ENCODE measurements around the gene RAB27A.

The RAB27A gene

GRCh38 chr15:55256281-55257011, 33.2 kb downstream of the RAB27A start:
- TF ChIP-seq RAD21 (IDR thresholded peaks at IDR 0.05; ENCODE audit: low read depth), result no peak
- TF ChIP-seq FOXM1 (IDR thresholded peaks at IDR 0.05; ENCODE audit: borderline replicate concordance, low read depth), result no peak
- TF ChIP-seq REST (IDR thresholded peaks at IDR 0.05; ENCODE audit: low read depth), result no peak
- no peak for TF ChIP-seq MAX (IDR thresholded peaks at IDR 0.05)
- TF ChIP-seq TAF1 (IDR thresholded peaks at IDR 0.05; ENCODE audit: low read depth), result no peak
- no peak for TF ChIP-seq NFIC (IDR thresholded peaks at IDR 0.05)
- no peak for TF ChIP-seq YY1 (IDR thresholded peaks at IDR 0.05; ENCODE audit: low read depth)
- no peak for TF ChIP-seq EGR1 (IDR thresholded peaks at IDR 0.05)
- no peak for TF ChIP-seq ZBTB7A (IDR thresholded peaks at IDR 0.05; ENCODE audit: low read depth)
- no peak for TF ChIP-seq TCF12 (IDR thresholded peaks at IDR 0.05; ENCODE audit: low read depth)
- no peak for TF ChIP-seq CEBPB (IDR thresholded peaks at IDR 0.05)
- TF ChIP-seq USF1 (IDR thresholded peaks at IDR 0.05), result no peak
- TF ChIP-seq TEAD4 (IDR thresholded peaks at IDR 0.05), result no peak
- TF ChIP-seq EP300 (IDR thresholded peaks at IDR 0.05; ENCODE audit: borderline replicate concordance), result no peak
- no peak for TF ChIP-seq CREB1 (IDR thresholded peaks at IDR 0.05; ENCODE audit: low read depth)

GRCh38 chr15:55255714-55256113, 33.9 kb downstream of the RAB27A start:
- no peak for TF ChIP-seq YY1 (IDR thresholded peaks at IDR 0.05; ENCODE audit: low read depth)
- no peak for TF ChIP-seq NFIC (IDR thresholded peaks at IDR 0.05)
- no peak for TF ChIP-seq CREB1 (IDR thresholded peaks at IDR 0.05; ENCODE audit: low read depth)
- TF ChIP-seq REST (IDR thresholded peaks at IDR 0.05; ENCODE audit: low read depth), result no peak
- no peak for TF ChIP-seq EGR1 (IDR thresholded peaks at IDR 0.05)
- no peak for TF ChIP-seq ZBTB7A (IDR thresholded peaks at IDR 0.05; ENCODE audit: low read depth)
- no peak for TF ChIP-seq RAD21 (IDR thresholded peaks at IDR 0.05; ENCODE audit: low read depth)
- no peak for TF ChIP-seq TAF1 (IDR thresholded peaks at IDR 0.05; ENCODE audit: low read depth)
- TF ChIP-seq FOXM1 (IDR thresholded peaks at IDR 0.05; ENCODE audit: borderline replicate concordance, low read depth), result no peak
- TF ChIP-seq TCF12 (IDR thresholded peaks at IDR 0.05; ENCODE audit: low read depth), result no peak
- no peak for TF ChIP-seq USF1 (IDR thresholded peaks at IDR 0.05)

- no peak for TF ChIP-seq CREB1 (IDR thresholded peaks at IDR 0.05; ENCODE audit: low read depth)
- no peak for TF ChIP-seq TAF1 (IDR thresholded peaks at IDR 0.05; ENCODE audit: low read depth)
- no peak for TF ChIP-seq TCF12 (IDR thresholded peaks at IDR 0.05; ENCODE audit: low read depth)
- no peak for TF ChIP-seq ZBTB7A (IDR thresholded peaks at IDR 0.05; ENCODE audit: low read depth)
- TF ChIP-seq CEBPB (IDR thresholded peaks at IDR 0.05), result no peak
- no peak for TF ChIP-seq EP300 (IDR thresholded peaks at IDR 0.05; ENCODE audit: borderline replicate concordance)
- TF ChIP-seq EGR1 (IDR thresholded peaks at IDR 0.05), result no peak
- TF ChIP-seq NFIC (IDR thresholded peaks at IDR 0.05), result no peak
- no peak for TF ChIP-seq RAD21 (IDR thresholded peaks at IDR 0.05; ENCODE audit: low read depth)
- TF ChIP-seq USF1 (IDR thresholded peaks at IDR 0.05), result no peak
- no peak for TF ChIP-seq TEAD4 (IDR thresholded peaks at IDR 0.05)
- TF ChIP-seq MAX (IDR thresholded peaks at IDR 0.05), result no peak
- no peak for TF ChIP-seq REST (IDR thresholded peaks at IDR 0.05; ENCODE audit: low read depth)
- TF ChIP-seq YY1 (IDR thresholded peaks at IDR 0.05; ENCODE audit: low read depth), result no peak
- TF ChIP-seq FOXM1 (IDR thresholded peaks at IDR 0.05; ENCODE audit: borderline replicate concordance, low read depth), result no peak
These were observed 34.5 kb downstream of the RAB27A start for GRCh38 chr15:55254916-55255679.
